NCI-H1417 (cell line): ENCODE measurements around the gene KCNN3.
A peak's percentile ranks its signal among the peaks of the same experiment; 100 is the strongest.

Experiments used
- DNase-seq, 3 experiments: peaks; one replicate each; lab custom pipeline; 2025; lab: John Stamatoyannopoulos, UW

The KCNN3 gene

DNA sequence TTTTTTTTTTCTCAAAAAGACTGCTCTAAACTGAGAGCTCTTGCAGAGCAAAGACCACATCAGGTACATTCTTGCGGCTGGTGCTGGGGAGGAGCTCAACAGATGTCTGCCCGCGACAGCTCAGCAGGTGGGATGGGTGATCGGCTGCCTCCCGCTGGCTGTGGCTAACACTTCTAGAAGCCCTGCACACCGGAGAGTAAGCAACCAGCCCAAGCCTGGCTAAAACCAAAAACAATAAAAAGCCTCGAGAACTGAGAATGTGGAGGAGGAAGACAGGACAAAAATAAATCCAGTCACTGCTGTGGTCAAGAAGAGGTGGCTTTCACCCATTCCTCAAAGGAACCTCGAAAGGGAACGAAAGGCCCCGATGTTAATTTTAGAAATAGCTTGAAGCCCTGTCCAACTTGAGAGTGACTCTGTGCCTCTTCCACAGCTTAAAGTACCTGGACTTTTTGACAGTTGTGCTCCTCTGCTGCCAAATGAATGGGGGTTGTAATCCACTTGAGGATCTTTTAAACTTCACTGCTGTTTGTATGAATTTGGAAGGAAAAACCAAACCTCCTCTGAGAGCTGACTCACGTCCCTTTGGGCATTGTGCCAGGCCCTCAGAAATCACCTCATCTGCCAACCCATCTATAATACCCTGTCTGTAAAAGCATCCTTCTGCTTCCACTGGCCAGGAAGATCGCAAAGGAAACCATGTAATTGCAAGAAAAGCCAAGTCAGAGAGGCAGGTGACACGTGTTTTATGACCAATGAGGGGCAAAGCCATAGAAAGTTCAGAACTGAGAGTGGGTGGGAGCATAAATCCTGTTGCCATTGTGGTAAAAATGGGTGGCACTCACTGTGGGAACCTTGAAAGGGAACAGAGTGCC is 78.6 kb downstream of the KCNN3 start:
- DNase-seq: peak; percentile 24 to 75 (median 69)

- DNase-seq: no peak
Measured at GRCh38 chr1:154788886-154789285, 81.2 kb downstream of the KCNN3 start.

GRCh38 chr1:154788110-154788870 is 81.8 kb downstream of the KCNN3 start:
- DNase-seq: no peak

DNA sequence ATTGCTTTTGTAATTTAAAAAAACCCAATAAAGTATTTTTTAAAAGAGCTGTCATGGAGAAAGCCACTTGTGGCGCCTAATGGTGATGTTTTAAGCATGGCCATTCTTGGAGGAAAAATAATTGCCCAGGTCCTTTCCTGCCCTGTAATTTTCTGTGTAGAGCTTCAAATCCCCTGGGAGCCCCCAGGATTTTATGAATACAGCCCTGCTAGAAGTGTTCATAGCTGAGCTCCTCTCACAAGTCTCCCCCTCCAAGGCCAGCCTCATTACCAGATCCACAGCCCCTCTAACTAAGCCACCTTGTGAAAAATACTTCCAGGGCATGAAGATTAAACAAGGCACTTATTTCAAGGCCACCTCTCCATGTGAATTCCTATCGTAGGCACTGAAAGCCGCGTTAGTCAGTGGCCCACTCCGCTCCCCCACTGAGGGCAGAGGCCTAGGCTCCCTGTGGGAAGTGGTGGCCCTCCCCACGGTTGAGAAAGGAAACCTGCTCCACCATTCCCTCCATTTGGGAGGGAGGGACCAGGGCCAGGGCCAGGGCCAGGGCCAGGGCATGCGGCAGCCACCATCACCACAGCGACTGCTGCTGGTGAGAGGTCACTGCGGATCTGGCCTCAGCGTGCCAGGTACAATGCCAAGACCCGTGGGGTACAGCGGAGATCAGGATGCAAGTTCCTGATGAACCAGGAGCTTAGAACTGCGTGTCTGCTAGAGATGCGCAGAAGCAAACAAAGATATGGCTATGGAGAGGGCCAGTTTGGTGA is 83.1 kb downstream of the KCNN3 start:
- DNase-seq: peak; percentile 57 to 90 (median 89)

DNA sequence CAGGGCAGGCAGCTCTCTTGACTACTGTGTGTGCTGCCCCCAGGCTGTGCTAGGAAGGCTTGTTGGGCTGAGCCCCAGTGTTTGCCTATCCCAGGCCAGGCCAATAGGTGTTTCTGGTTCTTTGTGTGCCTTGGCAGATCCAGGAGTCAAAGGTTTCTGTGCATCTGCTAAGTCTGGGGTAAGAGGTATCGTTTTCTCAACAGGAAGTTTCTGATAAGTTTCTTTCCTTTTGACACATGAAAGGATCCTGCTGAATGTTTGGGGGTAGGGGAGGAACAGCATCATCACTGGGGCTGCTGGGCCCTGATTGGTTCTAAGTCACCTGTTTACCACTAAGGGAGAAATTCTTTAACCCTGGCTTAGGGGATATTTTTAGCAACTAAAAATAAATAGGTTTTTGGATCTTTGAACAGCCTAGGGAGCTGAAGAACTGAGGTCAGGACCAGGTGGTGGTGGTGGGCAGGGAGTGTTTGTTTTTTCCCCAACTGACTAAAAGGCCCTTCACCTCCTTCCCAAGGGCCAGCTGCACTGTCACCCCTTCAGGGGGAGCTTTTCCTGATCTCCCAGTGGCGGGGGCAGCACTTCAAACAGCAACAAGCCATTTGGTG is 85.1 kb downstream of the KCNN3 start:
- peak in 2 of 3 experiments; percentile 25 to 50 for DNase-seq

- no peak for DNase-seq
Measured at GRCh38 chr1:154784416-154784815, 85.7 kb downstream of the KCNN3 start.

GRCh38 chr1:154783976-154784375 is 86.1 kb downstream of the KCNN3 start:
- no peak for DNase-seq

DNA sequence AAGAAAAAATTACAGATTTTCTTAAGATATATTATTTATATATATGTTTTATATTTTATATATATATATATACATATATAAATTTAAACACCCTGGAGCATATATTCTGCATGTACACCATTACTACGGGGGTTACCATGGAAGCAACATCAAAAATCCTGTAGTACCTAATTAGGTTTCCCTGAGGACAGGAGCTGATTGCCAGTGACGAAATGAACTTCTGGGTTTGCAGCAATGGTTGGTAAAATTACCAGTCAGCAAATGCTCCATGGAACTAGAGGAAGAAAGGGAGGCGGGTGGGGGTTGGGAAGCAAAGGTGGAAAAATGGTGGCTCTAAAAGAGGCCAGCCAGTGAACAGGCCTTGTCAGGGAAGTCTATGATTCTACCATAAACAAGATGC is 89.5 kb downstream of the KCNN3 start:
- no peak for DNase-seq

- DNase-seq: no peak
Measured at GRCh38 chr1:154779551-154780189, 90.4 kb downstream of the KCNN3 start.

DNA sequence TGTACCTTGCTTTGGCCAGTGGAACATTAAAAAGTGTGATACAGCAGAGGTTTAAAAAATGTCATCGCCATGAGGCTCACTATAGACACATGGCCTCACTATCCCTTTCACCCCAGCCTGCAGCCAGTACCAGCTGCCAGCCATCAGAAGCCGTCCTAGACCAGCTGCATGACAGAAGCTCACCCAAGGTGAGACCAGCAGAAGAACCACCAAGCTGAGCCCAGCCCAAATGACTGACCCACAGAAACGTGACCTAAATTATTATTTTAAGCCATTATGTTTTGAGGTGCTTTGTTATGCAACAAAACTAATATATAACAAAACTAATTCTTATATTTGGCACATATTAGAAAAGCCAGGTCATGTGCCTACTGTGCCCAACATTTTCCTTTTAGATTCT is 91.1 kb downstream of the KCNN3 start:
- DNase-seq: no peak

DNA sequence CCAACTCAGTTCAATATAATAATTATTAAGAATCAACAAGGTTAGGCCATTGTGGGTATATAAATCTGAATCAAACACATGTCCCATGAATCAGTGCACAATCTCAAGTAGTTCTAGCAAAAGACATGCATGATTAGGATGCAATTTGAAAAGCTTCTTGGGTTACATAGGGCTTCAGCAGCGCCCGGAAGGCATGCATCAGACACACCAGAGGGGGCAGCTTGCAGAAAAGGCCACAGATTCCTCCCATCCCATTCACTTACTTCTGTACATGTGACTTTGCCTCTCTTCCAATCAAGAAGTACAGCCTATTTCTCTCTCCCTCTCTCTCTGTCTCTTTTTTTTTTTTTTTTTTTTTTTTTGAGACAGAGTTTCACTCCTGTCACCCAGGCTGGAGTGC is 91.8 kb downstream of the KCNN3 start:
- no peak for DNase-seq

- no peak for DNase-seq
Measured at GRCh38 chr1:154777781-154778180, 92.3 kb downstream of the KCNN3 start.

GRCh38 chr1:154777154-154777553 is 92.9 kb downstream of the KCNN3 start:
- DNase-seq: no peak

DNA sequence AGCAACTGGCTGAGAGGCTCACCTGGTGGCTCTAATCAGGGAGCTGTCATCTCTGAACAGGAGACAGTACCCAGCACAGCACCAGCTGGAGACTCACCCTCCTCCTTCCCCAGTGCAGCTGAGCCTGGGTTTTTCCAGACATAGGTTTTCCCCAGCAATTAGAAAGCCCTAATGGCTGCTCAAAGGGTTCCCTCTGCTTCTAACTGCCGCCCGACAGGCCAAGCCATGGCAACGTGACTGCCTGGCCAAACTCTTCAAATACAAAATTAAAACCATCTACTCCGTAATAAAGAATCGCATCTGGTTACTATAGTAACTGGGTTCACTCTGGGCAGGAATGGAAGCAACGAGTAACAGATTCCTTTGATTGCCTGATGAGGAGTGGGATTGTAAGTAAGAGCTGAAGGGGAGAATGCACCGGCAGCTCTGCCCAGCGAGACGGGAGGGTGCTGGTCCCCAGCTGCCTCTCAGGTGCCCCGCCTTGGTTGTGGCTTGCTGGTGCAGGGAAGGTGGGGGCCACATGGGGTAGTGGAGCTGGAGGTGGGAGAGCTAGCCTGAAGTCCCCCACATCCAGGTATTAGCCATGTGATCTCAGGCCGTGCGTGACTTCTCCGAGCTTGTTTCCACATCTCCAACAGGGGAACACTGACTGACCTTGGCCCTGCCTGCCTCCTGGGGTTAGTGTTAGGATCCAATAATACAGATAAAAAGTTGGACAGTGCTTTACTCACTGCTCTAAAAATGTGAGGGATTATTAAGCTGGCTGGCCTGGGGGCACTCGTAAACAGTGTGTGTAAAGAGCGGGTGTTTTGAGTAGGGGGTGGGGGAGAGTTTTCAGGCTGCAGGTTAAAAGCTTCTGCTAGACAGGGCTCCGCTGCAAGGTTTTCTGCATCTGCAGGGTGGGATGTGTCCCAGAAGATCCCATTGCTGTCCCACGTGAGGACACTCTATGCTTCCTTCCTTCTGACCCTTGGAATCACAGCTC is 94.2 kb downstream of the KCNN3 start:
- DNase-seq: peak; percentile 38 to 87 (median 58)

- no peak for DNase-seq
Measured at GRCh38 chr1:154774175-154774855, 95.8 kb downstream of the KCNN3 start.

- peak in 1 of 3 experiments; percentile 89 for DNase-seq
Measured at GRCh38 chr1:154773551-154773950, 96.5 kb downstream of the KCNN3 start.

- peak in 1 of 3 experiments; percentile 66 for DNase-seq
Measured at GRCh38 chr1:154772606-154773506, 97.2 kb downstream of the KCNN3 start.

GRCh38 chr1:154772056-154772455 is 98.0 kb downstream of the KCNN3 start:
- no peak for DNase-seq
